GM12891 (cell line): Measurements from ENCODE around the gene RNU1-4.
"Not testable (repeated sequence)": the region's sequence is repeated elsewhere in the genome, so short reads cannot be mapped to it uniquely, and the experiment has no call there.

ENCODE experiments used
- POLR2A ChIP-seq: IDR thresholded peaks from 2 replicates; pipeline ENCODE4 v1.6.1; 2011; ENCODE audit warnings: low read depth, low read length, control low read depth
- POU2F2 ChIP-seq: IDR thresholded peaks from 2 replicates; pipeline ENCODE4 v1.6.1; 2011; ENCODE audit warnings: low read depth, mild to moderate bottlenecking, control low read depth, low read length, moderate library complexity

GRCh38 chr1:16759041-16759493 lies 18.8 kb downstream of the RNU1-4 start:
- TF ChIP-seq POLR2A, POU2F2: not testable (repeated sequence)
